HT-29 (cell line): ENCODE data around the gene CRYBB1. TPM values are rescaled to one million over a fixed set of nuclear protein-coding genes. Genes with fewer than 3 reads are reported as not detected.

Source experiments
- DNase-seq: peaks from one replicate; pipeline ENCODE4 v3.0.0-alpha.2; 2015; ENCODE audit warnings: low spot score
- small RNA-seq: library from RNA; depleted of rRNA; stranded (forward); fragments of <200 nt; gene quantifications from one replicate; pipeline ENCODE3, GENCODE V24; 2014
- total RNA-seq: library from RNA; depleted of rRNA; stranded (reverse); fragments of >200 nt; shearing (Covaris generic); gene quantifications from 2 replicates; pipeline ENCODE4 v1.2.3, GENCODE V29; 2014; rRNA removed

The CRYBB1 gene
- total RNA-seq, 1 experiment from 2014 or later = not detected

- DNase-seq = no peak
Measured at GRCh38 chr22:26554956-26555355, 62.9 kb downstream of the CRYBB1 start.

GRCh38 chr22:26553056-26553752 is 64.6 kb downstream of the CRYBB1 start:
- no peak for DNase-seq

- no peak for DNase-seq
Measured at GRCh38 chr22:26552466-26552865, 65.4 kb downstream of the CRYBB1 start.

GRCh38 chr22:26551568-26551967 is 66.3 kb downstream of the CRYBB1 start:
- DNase-seq = no peak

DNA sequence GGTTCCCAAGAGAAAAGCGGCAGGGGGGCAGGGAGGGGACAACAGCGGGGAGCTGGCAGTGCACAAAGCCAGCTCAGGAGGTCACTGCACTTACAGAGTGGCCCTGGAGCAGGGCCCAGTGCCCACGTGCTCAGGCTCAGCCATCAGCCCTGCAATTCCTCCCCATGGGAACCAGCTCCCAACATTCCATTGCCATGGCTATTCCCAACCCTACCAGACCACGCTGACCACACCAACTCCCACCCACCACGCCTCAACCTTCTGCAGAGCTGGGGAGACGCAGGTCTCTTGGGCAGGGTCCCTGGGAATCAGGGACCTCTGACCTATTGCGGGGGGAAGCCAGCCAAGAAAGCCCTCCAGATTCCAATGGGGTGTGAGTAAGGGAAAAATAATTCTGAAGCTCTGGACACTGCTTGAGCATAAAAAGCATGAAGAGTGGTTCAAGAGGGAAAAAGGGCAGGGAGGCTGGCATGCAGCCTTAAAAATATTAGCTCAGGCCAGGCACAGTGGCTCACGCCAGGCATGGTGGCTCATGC is 67.3 kb downstream of the CRYBB1 start:
- DNase-seq = no peak

- DNase-seq = no peak
Measured at GRCh38 chr22:26549902-26550497, 67.8 kb downstream of the CRYBB1 start.

Small RNA genes lying within 50 kb of the gene (small RNA-seq; reads per million reads assigned to genes)
- not detected for gene MIR548J
- not detected for gene RF01874

Other genes starting within 250 kb of the CRYBB1 start
- gene ASPHD2, start 188.8 kb downstream of the CRYBB1 start, total RNA-seq = 0.16 and 0.20 TPM in 2 replicates
- gene HPS4, start 134.2 kb downstream of the CRYBB1 start, total RNA-seq = 24.3 and 26.6 TPM in 2 replicates
- 7.3 and 11.4 TPM in 2 replicates for gene SRRD, start 134.2 kb downstream of the CRYBB1 start, total RNA-seq
- 17.9 and 19.4 TPM in 2 replicates for gene TFIP11, start 105.6 kb downstream of the CRYBB1 start, total RNA-seq
- 13.4 and 24.2 TPM in 2 replicates for gene TPST2, start 27.9 kb downstream of the CRYBB1 start, total RNA-seq
- not detected in 2 replicates for gene CRYBA4, start 3.9 kb upstream of the CRYBB1 start, total RNA-seq
- gene MIAT, start 39.6 kb upstream of the CRYBB1 start, total RNA-seq = 0.23 and 0.31 TPM in 2 replicates